Thyroid gland (tissue), 4 donors: ENCODE data around the gene BORA.

Source experiments
- POLR2A ChIP-seq, 2 donors: fragments of 450-650 bp; IDR thresholded peaks; one replicate each; pipeline ENCODE4 v1.6.1; 2017; ENCODE audit warnings: antibody characterized with exemption in 2 of 2, mild to moderate bottlenecking in 2 of 2, moderate library complexity in 1 of 2
- TF ChIP-seq, protein P1 (sequence below), 6 experiments: fragments of 200-600 bp in 3 of 6; fragments of 450-650 bp in 3 of 6; sonication (generic) in 3 of 6; IDR thresholded peaks; one replicate each; pipeline ENCODE4 v1.5.1; 2016 to 2019; ENCODE audit warnings: antibody characterized with exemption in 6 of 6, mild to moderate bottlenecking in 2 of 6, inconsistent platforms in 1 of 6, moderate library complexity in 1 of 6

DNA sequence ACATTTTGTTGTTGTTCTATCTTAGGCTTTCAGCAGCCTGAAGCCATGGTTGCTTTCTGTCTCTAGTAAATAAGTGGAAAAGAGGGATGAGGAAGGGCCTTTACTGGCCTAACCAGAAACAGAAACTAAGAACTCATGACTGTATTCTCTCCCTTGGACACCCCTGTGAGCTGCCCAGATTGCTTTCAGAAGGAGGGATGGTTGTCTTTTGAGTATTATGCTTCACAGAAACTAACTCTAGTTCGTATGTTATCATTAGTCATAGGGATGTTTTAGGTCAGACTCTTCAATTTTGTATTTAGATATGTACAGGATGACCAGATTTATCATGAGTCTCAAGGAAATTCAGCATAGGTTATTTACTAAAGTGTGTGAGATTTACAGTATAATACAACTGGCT is 17.5 kb downstream of the BORA start:
- TF ChIP-seq, protein P1, sequence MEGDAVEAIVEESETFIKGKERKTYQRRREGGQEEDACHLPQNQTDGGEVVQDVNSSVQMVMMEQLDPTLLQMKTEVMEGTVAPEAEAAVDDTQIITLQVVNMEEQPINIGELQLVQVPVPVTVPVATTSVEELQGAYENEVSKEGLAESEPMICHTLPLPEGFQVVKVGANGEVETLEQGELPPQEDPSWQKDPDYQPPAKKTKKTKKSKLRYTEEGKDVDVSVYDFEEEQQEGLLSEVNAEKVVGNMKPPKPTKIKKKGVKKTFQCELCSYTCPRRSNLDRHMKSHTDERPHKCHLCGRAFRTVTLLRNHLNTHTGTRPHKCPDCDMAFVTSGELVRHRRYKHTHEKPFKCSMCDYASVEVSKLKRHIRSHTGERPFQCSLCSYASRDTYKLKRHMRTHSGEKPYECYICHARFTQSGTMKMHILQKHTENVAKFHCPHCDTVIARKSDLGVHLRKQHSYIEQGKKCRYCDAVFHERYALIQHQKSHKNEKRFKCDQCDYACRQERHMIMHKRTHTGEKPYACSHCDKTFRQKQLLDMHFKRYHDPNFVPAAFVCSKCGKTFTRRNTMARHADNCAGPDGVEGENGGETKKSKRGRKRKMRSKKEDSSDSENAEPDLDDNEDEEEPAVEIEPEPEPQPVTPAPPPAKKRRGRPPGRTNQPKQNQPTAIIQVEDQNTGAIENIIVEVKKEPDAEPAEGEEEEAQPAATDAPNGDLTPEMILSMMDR (IDR thresholded peaks at IDR 0.05) = no peak
- TF ChIP-seq POLR2A (IDR thresholded peaks at IDR 0.05) = no peak
